Measurements from ENCODE around the gene SLC66A2.
"Not testable (repeated sequence)": the region's sequence is repeated elsewhere in the genome, so short reads cannot be mapped to it uniquely, and the experiment has no call there.

Gene SLC66A2

DNA sequence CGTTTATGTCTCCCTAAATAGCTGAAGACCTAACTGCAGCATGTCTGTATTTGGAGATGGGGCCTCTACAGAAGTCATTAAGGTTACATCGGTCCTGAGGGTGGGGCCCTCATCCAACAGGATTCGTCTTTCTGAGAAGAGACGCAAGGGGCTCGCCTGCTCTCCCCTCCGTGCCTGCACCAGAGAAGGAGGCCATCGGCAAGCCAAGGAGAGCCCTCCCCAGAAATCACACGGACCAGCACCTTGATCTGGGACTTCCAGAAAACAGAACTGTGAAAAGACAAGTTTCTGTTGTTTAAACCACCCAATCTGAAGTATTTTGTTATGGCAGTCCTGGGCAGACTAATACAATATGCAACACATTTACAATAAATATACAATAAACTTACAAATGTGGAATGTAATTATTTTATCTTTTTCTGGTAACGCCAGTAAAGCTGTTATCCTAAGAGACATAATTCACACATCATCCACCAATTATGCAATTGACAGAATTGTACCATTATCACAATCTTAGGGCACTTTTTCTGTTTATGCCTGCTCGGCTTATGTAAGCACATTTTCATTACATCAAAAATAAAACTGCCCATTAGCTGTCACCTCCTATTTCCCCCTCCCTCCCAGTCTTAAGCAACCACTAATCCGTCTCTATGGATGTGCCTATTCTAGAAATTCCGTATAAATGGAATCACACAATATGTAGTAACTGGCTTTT lies 19.1 kb upstream of the SLC66A2 start:
- no peak for DNase-seq

DNA sequence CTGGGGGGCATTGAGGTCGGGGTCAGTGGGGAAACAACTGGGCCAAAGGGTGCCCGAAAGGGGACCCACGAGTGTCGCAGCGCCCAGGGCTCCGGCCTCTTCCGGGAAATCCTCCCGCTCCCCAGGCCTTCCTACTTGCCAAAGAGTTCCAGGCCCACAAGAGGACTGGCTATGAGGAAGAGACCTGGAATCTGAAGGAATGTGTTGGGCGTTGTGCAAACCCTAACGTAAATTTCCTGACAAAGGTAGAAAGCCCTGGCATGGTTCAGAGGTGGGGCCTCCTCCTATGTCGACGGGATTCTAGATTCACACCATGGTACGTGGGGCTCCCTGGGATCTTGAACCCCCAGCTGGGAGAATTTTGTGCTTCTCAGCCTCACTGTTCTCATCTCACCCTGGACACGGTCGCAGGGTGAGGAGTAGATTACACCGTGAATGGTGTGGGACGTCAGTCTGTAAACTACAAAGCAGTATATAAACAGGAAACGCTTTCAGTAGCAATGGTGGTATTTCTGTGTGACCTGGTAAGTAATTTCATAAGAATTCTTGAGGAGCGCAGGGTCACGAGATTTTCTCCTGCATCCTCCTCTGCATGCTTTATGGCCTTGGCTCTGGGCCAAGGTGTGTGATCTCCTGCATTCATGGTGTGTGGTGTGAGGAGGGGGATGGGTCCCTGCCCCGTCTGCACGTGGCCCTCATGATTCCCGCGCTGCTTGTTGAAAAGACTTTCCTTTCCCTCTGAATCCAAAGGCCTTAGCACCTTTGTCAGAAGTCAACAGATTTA lies 13.9 kb upstream of the SLC66A2 start:
- DNase-seq, result no peak

DNA sequence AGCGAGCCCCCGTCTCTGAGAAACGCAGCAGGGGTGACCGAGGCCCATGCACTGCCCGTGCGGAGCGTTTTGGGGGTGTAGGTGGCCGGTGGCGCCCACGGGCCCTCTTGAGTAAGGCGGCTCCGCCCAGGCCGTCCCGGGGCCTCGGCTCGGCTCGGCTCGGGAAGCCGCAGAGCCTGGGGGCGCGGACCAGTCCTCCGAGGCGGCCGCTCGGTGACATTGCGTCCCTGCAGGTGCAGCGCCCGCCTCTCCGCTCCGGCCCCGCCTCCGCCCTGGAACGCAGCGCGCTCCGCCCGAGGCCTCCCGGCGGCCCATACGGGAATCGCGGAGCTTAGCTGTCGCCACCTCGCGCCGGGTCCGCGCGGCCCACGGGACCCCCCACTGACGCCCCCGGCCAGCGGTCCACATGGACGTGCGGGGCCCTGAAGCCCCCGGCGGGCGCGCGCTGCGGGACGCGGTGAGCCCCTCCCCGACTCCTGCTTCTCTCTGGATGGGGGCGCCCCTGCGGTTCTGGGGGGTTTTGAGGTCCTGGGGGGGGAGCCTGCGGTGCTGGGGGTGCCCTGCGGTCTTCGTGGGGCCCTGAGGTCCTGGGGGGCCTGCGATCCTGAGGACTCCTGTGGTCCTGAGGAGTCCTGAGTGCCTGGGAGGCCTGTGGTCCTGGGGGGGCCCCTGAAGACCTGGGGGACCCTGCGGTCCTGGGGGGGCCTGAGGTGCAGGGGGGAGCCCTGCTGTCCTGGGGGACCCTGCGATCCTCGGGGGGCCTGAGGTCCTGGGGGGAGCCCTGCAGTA lies 13.1 kb upstream of the SLC66A2 start, which contains the start of gene HSBP1L1:
Gene HSBP1L1 (plus strand): TSS at position 314 of the 789 bp plus-strand sequence. CDS start 93 bp downstream, at position 407.
- no peak for DNase-seq

DNA sequence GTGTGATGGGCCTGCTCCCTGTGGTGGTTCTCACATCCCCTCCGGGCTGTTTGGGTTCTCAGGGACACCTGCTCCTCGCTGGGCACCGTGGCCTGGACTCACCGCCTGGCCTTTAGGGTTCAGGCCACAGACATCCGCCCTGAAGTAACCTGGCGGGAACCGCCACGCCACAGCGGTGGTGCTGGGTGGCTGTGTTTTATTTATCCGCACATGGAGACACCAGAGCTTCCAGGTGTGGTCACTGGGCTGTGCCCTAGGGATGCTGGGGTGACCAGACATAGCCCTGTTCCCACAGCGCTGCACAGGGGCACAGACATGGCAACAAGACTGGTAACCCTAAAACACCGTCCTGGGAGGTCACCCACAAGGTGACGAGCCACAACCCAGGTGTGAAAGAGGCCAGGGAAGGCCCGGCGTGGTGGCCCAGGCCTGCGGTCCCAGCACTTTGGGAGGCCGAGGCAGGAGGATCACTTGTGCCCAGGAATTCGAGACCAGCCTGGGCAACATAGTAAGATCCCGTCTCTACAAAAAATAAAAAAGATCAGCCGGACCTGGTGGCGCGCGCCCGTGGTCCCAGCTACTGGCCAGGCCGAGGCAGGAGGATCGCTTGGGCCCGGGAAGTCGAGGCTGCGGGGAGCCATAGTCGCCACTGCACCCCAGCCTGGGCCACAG lies 12.3 kb upstream of the SLC66A2 start:
- no peak for DNase-seq

DNA sequence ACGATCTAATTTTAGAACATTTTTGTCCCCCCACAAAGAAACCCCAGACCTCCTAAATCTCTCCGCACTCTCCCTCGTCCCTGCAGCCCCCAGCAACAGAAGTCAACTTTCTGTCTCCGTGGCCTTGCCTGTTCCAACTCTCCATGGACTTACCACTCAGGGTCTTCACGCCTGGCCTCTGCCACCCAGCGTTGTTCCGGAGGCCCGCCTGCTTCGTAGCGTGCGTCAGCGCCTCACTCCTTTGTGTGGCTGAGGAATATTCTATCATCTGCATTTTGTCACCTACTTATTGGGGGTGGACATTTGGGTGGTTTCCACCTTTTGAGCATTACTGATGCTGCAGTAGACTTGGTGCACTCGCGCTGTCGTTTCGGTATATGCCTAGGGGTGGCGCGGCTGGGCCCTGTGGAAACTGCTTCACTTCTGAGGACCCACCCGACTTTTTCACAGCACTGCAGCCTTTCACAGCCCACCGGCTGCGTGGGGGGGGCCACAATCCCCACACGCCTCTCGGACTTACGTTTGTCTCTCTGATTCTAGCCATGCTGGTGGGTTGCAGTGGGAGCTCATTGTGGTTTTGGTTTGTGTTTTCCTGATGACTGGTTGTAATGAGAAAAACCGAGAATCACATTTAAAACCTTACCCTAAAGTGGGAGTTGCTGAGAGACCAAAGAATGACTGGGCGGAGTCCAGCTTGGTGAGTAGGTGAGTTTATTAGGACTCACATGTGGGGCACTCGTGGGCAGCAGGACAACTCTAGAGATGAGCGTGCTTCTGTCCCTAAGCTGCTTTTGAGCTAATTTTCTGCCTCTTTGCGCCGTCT lies 11.6 kb upstream of the SLC66A2 start:
- DNase-seq, result no peak

DNA sequence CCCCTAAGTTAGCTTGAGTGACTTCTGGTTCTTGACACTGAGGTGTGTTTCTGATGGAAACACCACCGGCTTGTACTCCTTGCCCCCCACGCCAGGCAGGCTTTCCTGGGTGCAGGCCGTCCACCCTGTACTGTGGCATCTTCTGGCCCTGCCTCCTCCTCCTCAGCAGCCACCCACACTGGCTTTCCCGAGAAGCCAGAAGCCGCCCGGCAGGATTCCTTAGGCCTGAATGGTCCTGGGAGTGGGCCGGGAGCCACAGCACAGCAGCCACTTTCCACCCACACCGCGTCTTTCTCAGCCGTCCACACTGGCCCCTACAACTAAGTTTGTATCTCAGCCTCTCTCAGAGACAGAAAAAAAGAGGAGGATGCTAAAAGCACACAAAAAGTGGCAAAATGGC lies 10.9 kb upstream of the SLC66A2 start:
- DNase-seq, result no peak

DNA sequence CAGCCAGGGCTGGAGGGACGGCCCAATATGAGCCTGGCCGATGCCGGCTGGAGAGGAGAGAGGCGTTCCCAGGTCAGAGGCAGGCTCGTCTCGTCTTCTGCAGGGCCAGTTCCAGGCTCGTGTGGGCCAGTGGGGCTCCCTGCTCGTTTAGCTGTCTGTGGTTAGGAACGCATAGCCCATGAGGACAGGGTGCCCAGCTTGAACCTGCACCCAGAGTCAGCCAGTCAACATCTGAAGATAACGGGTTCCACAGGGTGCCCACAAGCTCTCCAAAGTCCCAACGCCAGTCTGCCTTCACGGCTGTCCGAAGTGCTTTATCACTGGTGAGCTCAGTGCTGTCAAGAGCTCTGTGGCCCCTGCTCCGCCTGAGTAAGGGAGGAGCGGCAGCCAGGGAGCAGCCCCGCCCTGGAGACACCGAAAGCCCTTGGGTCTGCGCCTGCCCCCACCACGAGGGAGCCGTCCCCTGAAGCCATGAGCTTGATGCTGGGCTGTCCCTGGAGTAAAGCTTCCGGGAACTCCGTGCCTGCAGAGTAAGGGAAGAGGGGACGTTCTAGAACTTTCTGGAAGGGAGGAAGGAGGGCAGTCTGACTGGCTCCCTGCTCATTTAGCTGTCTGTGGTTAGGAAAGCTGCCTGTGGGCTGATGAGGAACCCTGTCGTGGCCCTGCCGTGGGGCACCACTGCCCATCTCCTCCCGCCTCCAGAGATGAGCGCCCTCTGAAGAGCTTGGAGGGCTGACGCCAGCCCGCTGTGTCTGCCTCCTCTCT lies 10.3 kb upstream of the SLC66A2 start:
- no peak for DNase-seq

DNA sequence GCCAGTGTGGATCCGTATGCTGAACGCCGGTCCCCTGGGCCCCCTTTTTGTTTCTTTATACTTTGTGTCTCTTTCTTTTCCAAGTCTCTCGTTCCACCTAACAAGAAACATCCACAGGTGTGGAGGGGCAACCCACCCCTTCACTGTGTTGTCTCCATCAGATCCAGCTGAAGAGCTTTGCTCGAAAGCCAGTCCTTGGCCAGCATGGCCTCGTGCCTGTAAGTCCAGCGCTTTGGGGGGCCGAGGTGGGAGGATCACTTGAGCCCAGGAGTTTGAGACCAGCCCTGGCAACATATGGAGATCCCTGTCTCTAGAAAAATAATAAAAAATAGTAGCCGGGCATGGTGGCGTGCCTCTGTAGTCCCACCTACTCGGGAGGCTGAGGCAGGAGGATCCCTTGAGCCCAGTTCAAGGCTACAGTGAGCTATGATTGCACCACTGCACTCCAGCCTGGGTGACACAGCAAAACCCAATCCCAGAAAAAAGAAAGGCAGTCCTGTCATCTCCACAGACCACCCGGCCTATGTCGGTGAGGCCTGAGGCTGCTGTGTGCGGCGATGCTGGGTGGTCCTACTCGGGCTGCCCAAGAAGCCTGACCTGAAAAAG lies 9.6 kb upstream of the SLC66A2 start:
- DNase-seq, result no peak

DNA sequence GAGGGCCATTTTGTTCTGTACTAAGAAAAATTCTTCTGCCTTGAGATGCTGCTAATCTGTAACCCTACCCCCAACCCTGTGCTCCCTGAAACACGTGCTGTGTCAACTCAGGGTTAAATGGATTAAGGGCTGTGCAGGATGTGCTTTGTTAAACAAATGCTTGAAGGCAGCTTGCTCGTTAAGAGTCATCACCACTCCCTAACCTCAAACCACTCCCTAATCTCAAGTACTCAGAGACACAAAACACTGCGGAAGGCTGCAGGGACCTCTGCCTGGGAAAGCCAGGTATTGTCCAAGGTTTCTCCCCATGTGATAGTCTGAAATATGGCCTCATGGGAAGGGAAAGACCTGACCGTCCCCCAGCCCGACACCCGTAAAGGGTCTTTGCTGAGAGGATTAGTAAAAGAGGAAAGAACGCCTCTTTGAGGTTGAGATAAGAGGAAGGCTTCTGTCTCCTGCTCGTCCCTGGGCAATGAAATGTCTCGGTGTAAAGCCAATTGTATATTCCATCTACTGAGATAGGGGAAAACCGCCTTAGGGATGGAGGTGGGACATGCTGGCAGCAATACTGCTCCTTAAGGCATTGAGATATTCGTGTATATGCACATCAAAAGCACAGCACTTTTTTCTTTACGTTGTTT lies 8.8 kb upstream of the SLC66A2 start:
- DNase-seq, result not testable (repeated sequence)

DNA sequence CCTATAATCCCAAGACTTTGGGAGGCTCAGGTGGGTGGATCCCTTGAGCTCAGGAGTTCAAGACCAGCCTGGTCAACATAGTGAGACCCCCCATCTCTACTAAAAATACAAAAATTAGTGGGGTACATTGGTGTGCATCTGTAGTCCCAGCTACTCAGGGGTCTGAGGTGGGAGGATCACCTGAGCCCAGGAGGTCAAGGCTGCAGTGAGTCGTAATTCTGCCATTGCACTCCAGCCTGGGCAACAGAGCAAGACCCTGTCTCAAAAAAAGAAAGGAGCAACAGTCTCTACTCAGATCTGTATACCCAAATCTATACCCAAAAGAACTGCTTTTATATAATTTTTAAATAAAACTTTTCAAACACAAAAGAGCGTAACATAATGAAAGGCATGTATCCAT lies 7.5 kb upstream of the SLC66A2 start:
- no peak for DNase-seq

DNA sequence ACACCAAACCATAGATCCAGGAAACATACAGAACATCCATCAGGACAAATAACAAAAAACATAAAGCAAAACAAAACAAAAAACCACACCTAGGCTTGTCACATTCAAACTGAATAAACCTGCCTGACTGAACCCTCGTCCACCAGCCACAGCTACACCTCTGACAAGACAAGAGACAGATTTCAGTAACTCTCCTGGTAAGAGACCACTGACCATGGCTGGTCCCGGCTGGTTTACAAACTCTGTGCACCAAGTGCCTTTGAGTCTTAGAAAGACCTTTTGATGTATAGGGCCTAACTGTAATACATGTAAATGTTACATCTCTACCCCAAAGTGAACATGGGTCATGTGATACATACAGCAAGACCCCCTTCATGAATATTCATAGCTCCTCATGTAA lies 4.8 kb upstream of the SLC66A2 start:
- DNase-seq, result no peak

DNA sequence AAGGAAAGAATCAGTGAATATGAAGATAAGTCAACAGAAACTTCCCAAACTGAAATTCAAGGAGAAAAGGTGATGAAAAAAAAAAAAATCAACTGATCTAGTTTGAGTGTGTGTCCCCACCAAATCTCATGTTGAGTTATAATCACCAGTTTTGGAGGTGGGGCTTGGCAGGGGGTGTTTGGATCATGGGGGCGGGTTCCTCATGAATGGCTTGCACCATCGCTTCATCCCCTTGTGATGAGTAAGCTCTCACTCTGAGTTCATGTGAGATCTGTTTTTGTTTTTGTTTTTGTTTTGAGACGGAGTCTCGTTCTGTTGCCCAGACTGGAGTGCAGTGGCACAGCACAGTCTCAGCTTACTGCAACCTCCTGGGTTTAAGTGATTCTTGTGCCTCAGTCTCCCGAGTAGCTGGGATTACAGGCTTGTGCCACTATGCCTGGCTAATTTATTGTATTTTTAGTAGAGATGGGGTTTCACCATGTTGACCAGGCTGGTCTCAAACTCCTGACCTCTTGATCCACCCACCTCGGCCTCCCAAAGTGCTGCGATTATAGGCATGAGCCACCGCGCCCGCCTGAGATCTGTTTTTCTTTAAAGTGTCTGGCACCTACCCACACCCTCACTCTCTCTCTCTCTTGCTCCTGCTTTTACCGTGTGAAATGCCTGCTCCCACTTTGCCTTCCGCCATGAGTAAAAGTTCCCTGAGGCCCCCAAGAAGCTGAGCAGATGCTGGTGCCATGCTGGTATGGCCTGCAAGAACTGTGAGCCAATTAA lies 4.0 kb upstream of the SLC66A2 start:
- no peak for DNase-seq

DNA sequence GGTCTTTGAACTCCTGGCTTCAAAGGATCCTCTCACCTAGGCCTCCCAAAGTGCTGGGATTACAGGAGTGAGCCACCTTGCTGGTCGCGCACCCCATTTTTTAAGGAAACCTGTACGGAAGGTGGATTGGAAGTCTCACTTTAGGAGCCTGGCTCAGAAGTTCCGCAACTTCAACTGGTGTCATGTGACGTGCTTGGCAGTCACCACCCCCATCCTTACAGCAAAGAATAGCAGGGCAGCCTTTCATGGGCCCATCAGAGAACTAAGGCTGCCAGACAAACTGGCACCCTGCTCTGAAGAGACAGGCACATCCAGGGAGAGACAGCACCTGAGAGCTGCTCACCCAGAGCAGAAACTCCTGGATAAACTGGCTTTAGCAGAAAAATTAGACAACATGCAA lies 3.3 kb upstream of the SLC66A2 start:
- DNase-seq, result no peak

DNA sequence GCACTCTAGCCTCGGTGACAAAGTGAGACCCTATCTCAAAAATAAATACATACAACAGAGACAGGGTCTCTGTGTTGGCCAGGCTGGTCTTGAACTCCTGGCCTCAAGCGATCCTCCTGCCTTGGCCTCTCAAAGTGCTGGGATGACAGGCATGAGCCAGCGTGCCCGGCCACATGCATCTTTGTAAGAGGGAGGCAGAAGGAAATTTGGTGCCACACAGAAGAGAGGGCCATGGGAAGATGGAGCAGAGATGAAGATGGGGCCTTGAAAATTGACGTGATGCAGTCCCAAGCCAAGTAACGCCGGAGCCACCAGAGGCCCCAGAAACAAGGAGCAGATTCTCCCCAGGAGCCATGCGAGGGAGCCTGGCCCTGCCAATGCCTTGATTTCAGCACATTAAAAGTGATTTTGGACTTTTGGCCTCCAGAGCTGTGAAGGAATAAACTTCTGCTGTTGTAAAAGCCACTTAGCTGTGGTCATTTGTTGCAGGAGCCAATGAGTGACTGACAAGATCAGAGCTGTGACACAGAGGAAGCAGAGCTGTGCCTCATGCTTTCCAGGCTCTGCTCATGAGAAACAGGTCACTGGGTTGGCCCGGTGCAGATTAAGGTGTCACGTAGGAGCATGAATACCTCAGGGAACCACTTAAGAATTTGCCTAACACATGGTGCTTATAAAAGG lies 2.7 kb upstream of the SLC66A2 start:
- no peak for DNase-seq

DNA sequence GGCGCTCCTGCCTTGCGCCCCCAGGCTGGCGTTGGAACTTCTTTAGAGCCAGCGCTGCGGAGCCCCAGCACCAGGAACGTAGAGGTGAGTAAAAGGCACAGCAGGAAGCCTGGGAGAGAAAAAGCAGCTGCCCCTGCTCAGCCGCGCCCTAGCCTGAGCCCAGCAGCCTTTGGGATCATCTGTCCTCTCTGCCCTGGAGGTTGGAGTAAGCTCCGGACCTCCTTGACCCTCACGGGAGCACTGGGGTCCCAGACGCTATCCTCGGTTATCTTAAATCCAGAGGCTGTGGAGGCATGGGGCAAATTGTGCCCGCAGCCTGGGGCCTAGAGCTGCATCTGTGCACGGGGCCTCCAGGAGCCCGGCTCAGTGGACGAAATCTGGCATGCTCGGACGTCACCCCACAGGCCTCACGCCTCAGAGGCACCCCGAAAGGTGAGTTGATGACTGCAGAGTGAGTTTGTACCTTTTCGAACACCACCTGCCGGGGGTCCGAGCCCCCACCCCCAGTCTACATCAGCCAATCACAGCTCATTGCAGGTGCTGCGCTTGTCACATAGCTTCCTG lies 1.6 kb upstream of the SLC66A2 start:
- no peak for DNase-seq

DNA sequence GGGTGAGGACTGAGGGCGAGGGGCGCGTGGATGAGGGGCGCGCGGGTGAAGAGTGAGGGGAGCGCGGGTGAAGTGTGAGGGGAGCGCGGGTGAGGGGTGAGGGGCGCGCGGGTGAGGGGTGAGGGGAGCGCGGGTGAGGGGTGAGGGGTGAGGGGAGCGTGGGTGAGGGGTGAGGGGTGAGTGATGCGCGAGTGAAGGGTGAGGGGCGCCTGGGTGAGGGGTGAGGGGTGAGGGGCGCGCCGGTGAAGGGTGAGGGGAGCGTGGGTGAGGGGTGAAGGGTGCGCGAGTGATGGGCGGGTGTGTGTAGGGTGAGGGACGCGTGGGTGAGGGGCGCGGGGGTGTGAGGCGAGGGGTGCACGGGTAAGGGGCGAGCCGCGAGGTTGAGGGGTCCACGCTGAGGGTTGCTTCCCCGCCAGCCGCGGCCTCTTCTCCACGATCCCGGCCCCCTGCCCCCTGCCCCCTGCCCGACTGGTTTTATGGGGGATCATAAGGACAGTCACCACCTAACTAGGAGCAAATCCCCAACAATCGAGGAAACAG lies 1.1 kb upstream of the SLC66A2 start:
- no peak for DNase-seq

DNA sequence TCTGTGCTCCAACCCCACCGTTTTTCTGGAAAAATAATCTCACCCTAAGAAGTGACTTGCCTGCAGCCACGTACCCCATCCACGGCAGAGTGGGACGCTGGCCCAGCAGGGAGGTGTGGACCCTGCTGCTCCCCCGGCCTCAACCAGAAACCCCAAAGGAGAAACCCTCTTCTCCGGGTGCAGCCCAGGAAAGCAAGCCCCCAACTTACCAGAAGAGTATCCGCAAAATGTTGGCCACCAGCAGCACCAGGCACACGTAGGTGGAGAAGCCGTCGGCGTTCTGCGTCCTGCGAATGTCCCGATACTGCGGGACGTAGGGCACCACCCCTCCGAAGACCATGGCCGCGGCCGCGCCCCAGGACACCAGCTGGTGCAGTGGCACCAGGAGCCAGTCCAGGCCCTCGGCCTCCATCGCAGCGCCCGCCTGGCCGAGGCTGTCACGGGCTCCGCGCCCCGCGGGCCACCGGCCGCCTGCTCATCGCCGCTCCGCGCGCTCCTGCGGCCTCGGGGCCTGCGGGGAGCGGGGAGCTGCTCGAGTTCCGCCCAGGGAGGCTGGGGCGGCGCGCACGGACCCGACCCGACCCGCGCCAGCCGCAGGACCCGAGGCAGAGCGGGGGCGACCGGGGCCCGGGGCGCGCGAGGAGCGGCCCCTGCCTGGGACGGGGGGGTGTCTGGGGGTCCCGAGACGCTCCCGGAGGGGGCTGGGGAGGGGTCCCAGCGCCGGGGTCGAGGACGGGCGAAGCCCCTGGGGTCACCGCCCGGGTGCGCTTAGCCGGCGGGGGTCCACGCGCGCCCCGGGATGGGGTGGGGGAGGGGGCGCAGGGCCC lies 725 bp downstream of the SLC66A2 start:
- no peak for DNase-seq
